ENCODE data around the gene NTHL1. TPM values are rescaled to one million over a fixed set of nuclear protein-coding genes. Genes with fewer than 3 reads are reported as not detected.
A peak's percentile ranks its signal among the peaks of the same experiment; 100 is the strongest.

Gene NTHL1
- total RNA-seq, 4 donors from 2014 or later, result 18.8 to 58.4 (median 27.6) TPM

DNA sequence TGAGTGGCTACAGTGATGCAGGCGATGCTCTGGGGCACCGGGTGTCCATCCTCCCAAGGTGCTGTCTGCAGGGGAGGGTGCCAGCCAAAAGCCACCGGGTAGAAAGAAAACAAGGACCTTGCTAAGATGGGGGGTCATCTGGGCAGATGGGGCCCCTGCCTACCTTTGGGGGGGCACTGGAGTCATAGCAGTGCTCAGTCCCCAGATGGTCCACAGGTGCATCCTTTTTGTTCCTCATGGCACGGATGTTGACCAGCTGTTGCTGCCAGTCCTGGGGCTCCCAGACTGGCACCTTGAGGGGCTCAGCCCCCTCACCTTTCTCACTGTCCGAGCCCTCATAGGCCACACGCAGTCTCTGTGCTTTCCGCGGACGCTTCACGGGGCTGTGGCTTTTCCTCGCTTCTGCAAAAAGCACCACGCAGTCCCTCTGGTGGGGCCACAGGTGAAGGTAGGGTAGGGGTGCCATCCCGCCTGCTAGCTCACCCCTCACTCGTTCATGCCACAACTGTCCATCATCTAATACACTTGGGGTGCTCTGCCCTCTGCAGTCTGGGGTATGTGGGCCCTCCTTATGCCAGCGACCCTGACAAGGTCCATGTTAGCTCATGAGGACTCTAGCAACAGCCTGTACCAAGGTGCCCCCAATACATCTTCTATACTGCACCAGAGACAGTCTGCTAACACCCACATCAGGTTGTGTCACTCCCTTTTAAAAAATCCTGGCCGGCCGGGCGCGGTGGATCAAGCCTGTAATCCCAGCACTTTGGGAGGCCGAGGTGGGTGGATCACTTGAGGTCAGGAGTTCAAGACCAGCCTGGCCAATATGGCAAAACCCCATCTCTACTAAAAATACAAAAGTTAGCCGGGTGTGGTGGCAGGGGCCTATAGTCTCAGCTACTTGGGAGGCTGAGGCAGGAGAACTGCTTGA, 1.4 kb downstream of the NTHL1 start:
- no peaks in the 10 kb centered on the region for H3K36me3 ChIP-seq
- no peaks in the 10 kb centered on the region for H3K9me3 ChIP-seq
- TF ChIP-seq, protein P1, sequence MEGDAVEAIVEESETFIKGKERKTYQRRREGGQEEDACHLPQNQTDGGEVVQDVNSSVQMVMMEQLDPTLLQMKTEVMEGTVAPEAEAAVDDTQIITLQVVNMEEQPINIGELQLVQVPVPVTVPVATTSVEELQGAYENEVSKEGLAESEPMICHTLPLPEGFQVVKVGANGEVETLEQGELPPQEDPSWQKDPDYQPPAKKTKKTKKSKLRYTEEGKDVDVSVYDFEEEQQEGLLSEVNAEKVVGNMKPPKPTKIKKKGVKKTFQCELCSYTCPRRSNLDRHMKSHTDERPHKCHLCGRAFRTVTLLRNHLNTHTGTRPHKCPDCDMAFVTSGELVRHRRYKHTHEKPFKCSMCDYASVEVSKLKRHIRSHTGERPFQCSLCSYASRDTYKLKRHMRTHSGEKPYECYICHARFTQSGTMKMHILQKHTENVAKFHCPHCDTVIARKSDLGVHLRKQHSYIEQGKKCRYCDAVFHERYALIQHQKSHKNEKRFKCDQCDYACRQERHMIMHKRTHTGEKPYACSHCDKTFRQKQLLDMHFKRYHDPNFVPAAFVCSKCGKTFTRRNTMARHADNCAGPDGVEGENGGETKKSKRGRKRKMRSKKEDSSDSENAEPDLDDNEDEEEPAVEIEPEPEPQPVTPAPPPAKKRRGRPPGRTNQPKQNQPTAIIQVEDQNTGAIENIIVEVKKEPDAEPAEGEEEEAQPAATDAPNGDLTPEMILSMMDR (IDR thresholded peaks at IDR 0.05), result no peak
- no peak for TF ChIP-seq POLR2A (IDR thresholded peaks at IDR 0.05)
- no peaks in the 10 kb centered on the region for H3K27me3 ChIP-seq
- peak overlapping the region; percentile 73 to 74 for H3K27ac ChIP-seq
- H3K4me3 ChIP-seq, result peak overlapping the region in 1 of 2 donors; percentile 66
- intact Hi-C loops (cut with DNase I; ENCODE audit: low total_unique reads), result no loop called here
- H3K4me1 ChIP-seq, result peaks cover 0 to 18% of the 10 kb centered on the region in 2 donors
- DNase-seq, result no peak

DNA sequence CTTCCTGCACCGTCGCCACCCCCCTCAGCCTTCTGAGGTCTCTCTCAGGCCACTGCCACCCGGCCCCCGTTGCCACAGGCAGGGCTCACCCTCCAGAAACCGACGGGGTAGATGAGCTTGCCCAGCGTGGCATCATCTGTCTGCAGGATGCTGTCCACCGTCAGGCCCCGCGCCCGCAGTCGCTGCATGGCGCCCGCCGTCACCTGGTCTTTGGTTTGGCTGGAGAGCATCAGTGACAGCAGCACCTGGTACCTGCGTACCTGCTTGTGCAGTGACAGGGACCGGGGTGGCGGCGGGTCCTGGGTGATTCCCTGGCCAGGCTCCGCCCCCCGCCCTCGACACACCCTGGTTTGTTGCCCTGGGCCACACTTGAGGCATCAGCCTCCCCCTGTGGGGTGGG, 3.1 kb downstream of the NTHL1 start:
- no peak for DNase-seq
- TF ChIP-seq POLR2A (IDR thresholded peaks at IDR 0.05), result no peak
- TF ChIP-seq, protein P1 (IDR thresholded peaks at IDR 0.05), result no peak
- no peak overlapping the region for H3K4me3 ChIP-seq
- peak overlapping the region; percentile 7 to 46 for H3K27ac ChIP-seq
- H3K9me3 ChIP-seq, result no peaks in the 10 kb centered on the region
- H3K27me3 ChIP-seq, result no peaks in the 10 kb centered on the region
- no peaks in the 10 kb centered on the region for H3K36me3 ChIP-seq
- intact Hi-C loops (cut with DNase I; ENCODE audit: low total_unique reads), result no loop called here
- H3K4me1 ChIP-seq, result peaks cover 0 to 18% of the 10 kb centered on the region in 2 donors

DNA sequence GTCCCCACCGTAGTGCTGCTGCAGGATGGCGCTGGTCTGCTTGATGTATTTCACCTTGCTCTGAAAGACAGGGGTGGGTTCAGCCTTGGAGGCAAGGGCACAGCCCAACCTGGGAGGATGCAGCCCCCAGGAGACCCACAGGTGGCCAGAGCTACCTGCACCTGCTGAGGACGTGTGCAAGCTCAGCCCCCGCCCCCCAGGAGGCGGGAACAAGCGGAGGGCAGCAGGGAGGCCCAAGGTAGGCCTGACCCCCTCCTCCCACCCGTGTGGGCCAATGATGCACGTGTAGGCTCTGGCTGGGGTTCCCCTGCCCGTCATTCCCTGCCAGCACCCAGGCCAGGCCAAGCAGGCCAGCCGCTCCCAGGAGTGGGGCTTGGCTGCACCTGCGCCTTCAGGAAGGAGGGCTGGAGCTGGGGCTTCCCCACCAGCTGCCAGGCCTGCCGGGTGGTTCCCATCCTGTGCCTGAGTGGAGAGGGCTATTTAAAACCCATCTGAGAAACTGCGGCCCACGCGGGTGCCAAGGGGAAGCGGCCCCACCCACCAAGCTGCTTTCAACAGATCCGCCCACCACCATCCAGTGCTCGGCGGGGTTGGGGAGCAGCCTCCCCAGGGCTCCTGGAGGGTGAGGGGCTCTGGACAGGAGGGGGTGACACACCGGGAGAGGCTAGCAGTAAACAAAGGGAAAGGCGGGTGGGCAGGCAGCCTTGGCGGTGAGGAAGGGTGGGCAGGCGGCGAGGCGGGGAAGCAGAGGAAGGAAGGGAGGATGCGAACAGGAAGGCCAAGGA, 3.8 kb downstream of the NTHL1 start:
- Histone ChIP-seq H3K27me3 (no peaks in the 10 kb centered on the region), H3K4me3 (no peak overlapping the region), H3K36me3 (no peaks in the 10 kb centered on the region), H3K9me3 (no peaks in the 10 kb centered on the region), H3K27ac (peak overlapping the region; percentile 7 to 46), H3K4me1 (peaks cover 0 to 17% of the 10 kb centered on the region in 2 donors)
- TF ChIP-seq POLR2A (IDR thresholded peaks at IDR 0.05), result no peak
- TF ChIP-seq, protein P1 (IDR thresholded peaks at IDR 0.05), result no peak
- intact Hi-C loops (cut with DNase I; ENCODE audit: low total_unique reads), result no loop called here
- no peak for DNase-seq

DNA sequence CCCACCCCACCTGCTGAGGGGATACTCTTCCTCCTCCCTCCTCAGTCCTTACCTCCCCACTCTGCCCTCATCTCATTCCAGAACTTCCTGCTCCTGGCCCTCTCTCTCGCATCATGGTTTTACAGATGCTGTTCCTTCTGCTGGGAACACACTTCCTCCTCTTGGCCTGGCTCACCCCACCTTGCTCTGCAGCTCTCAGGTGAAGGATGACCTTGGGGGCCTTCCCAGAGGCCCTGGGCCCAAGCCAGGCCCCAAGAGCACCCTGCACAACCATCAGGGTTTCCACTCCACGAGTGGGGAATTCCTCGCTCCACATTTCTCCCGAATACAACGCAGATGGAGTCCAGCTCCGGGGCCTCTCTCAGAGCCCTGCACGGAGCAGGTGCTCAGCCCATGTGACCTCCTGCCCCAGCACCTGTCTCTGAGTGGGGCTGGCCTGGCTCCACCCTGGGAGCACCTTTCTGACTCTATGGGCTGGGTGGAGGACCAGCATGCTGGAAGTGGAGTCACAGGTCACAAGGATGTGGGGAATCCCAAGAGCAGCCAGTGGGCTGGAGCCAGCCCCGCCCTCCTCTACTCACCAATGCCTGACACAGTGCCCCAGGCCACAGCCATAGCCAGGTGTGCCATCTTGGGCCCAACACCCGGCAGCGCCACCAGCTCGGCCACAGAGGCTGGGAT, 4.5 kb downstream of the NTHL1 start:
- peak overlapping the region in 1 of 2 donors; percentile 49 for H3K27ac ChIP-seq
- no peak overlapping the region for H3K4me3 ChIP-seq
- DNase-seq, result no peak
- TF ChIP-seq POLR2A (IDR thresholded peaks at IDR 0.05), result no peak
- TF ChIP-seq, protein P1 (IDR thresholded peaks at IDR 0.05), result no peak
- H3K9me3 ChIP-seq, result no peaks in the 10 kb centered on the region
- no peaks in the 10 kb centered on the region for H3K36me3 ChIP-seq
- peaks cover 0 to 13% of the 10 kb centered on the region in 2 donors for H3K4me1 ChIP-seq
- no peaks in the 10 kb centered on the region for H3K27me3 ChIP-seq
- intact Hi-C loops (cut with DNase I; ENCODE audit: low total_unique reads), result no loop called here
